K562 (cell line): ENCODE data around the gene TBCC. TPM values are rescaled to one million over a fixed set of nuclear protein-coding genes. Genes with fewer than 3 reads are reported as not detected.

Experiments used
- ATAC-seq: fragments of 200-7000 bp; cut with Tn5 transposase; 3 replicates; pipeline ENCODE4 v1.9.1; 2020; ENCODE audit warnings: moderate library complexity
- BruUV-seq: library from RNA; stranded (reverse); fragments of 400-500 nt; replicated peaks from 2 replicates; lab custom pipeline; 2021; lab: Mats Ljungman, UMichigan
- CTCF ChIA-PET: fragments of 300-600 bp; formaldehyde crosslinking; extraction: SDS; loops from one replicate; lab custom pipeline; 2021; ENCODE audit warnings: low intra/inter-chr PET ratio; lab: Yijun Ruan, JAX
- POLR2A ChIA-PET: fragments of 300-600, 350-650 bp; sonication (Branson Sonifier 250); formaldehyde crosslinking; extraction: SDS; loops from one replicate; lab custom pipeline; 2021; ENCODE audit warnings: antibody characterized with exemption, inconsistent platforms; lab: Yijun Ruan, JAX
- DNase-seq, 4 experiments: peaks; one replicate each; pipeline versions ENCODE4 v3.0.0 to v3.0.0-alpha.2; 2011 to 2018; ENCODE audit warnings: low spot score in 3 of 4, mixed read lengths in 3 of 4; ENCODE audit errors: extremely low read depth in 1 of 4
- FAIRE-seq: peaks from 2 replicates; lab custom pipeline; 2011; peaks lifted over from hg19 to GRCh38; lab: Jason Lieb, UNC
- H2AFZ ChIP-seq: 2 replicates; pipeline ENCODE4 v1.6.0; 2011; ENCODE audit warnings: low read depth, low read length, control low read depth, inconsistent platforms
- H3K27ac ChIP-seq: fragments of 200-600 bp; 3 replicates; pipeline ENCODE4 v1.8.0; 2011; ENCODE audit warnings: low read depth, mild to moderate bottlenecking, control low read depth, inconsistent platforms, low read length, moderate library complexity, mixed read lengths; ENCODE audit errors: extremely low read depth
- H3K27me3 ChIP-seq, 2 experiments: fragments of 300-600 bp in 1 of 2; 2 replicates in 1 of 2; 3 replicates in 1 of 2; pipeline versions ENCODE4 v1.6.0 to v1.8.0; 2011; ENCODE audit warnings: inconsistent platforms in 2 of 2, low read length in 2 of 2, mild to moderate bottlenecking in 1 of 2, mixed read lengths in 1 of 2, moderate library complexity in 1 of 2; ENCODE audit not compliant: control insufficient read depth in 2 of 2, insufficient read depth in 2 of 2
- H3K36me3 ChIP-seq: fragments of 300-600 bp; 3 replicates; pipeline ENCODE4 v1.8.0; 2011; ENCODE audit warnings: mild to moderate bottlenecking, low read length, inconsistent platforms; ENCODE audit not compliant: control insufficient read depth, insufficient read depth
- H3K4me1 ChIP-seq, 2 experiments: fragments of 200-600 bp in 1 of 2; replicated peaks in 1 of 2; 2 replicates in 1 of 2; 3 replicates in 1 of 2; pipeline versions ENCODE4 v1.5.1 to v1.8.0; 2011; ENCODE audit warnings: inconsistent platforms in 2 of 2, low read length in 2 of 2, mild to moderate bottlenecking in 1 of 2, mixed read lengths in 1 of 2, moderate library complexity in 1 of 2; ENCODE audit not compliant: control insufficient read depth in 2 of 2, insufficient read depth in 2 of 2
- H3K4me2 ChIP-seq: 2 replicates; pipeline ENCODE4 v1.6.1; 2011; ENCODE audit warnings: low read length, control low read depth, inconsistent platforms, mixed read lengths; ENCODE audit not compliant: insufficient read depth
- H3K4me3 ChIP-seq: fragments of 200-600 bp; sonication (generic), shearing (Covaris generic); 2 replicates; pipeline ENCODE4 v1.5.1; 2016; ENCODE audit warnings: control low read depth, inconsistent platforms
- H3K79me2 ChIP-seq: fragments of 200-600 bp; 3 replicates; pipeline ENCODE4 v1.8.0; 2011; ENCODE audit warnings: low read length, inconsistent platforms; ENCODE audit not compliant: control insufficient read depth, insufficient read depth
- H3K9ac ChIP-seq, 2 experiments: 2 replicates each; pipeline versions ENCODE4 v1.6.0 to v1.6.1; 2011; ENCODE audit warnings: low read depth in 2 of 2, low read length in 2 of 2, control low read depth in 1 of 2, inconsistent platforms in 1 of 2, mild to moderate bottlenecking in 1 of 2, mixed read lengths in 1 of 2; ENCODE audit not compliant: insufficient read depth in 1 of 2
- H3K9me1 ChIP-seq: one replicate; pipeline ENCODE4 v1.6.0; 2011; ENCODE audit warnings: inconsistent platforms, mild to moderate bottlenecking, low read length, moderate library complexity; ENCODE audit not compliant: control insufficient read depth, insufficient read depth
- H3K9me3 ChIP-seq: replicated peaks from 2 replicates; pipeline ENCODE4 v1.5.1; 2011; ENCODE audit warnings: low read depth, low read length, inconsistent platforms; ENCODE audit not compliant: control insufficient read depth, insufficient read depth
- H4K20me1 ChIP-seq: replicated peaks from 2 replicates; pipeline ENCODE4 v1.6.1; 2011; ENCODE audit warnings: low read length, inconsistent platforms, mixed read lengths; ENCODE audit not compliant: control insufficient read depth, insufficient read depth
- ATF7 ChIP-seq: fragments of 450-650 bp; IDR thresholded peaks from 2 replicates; pipeline ENCODE4 v1.7.1; 2014; ENCODE audit warnings: mild to moderate bottlenecking, moderate library complexity
- CBX8 ChIP-seq: fragments of 200-600 bp; sonication (generic); IDR thresholded peaks from 2 replicates; pipeline ENCODE4 v1.6.1; 2012; ENCODE audit warnings: borderline replicate concordance, mixed run types, low read depth, mild to moderate bottlenecking, moderate library complexity, mixed read lengths, low read length, control low read depth, inconsistent platforms; ENCODE audit not compliant: poor library complexity, severe bottlenecking; ENCODE audit errors: extremely low read depth
- ETV1 ChIP-seq: fragments of 450-650 bp; conservative IDR thresholded peaks from 2 replicates; pipeline ENCODE4 v1.6.1; 2016; ENCODE audit warnings: missing genetic modification characterization, control low read depth, low read depth, missing compliant biosample characterization
- HCFC1 ChIP-seq: IDR thresholded peaks from 2 replicates; pipeline ENCODE4 v1.6.1; 2012; ENCODE audit warnings: low read depth, low read length, improper control_type of control experiment
- LARP7 ChIP-seq: fragments of 450-650 bp; IDR thresholded peaks from 2 replicates; pipeline ENCODE4 v1.6.1; 2016
- MBD2 ChIP-seq: sonication (generic); IDR thresholded peaks from 2 replicates; pipeline ENCODE4 v1.6.1; 2016; ENCODE audit warnings: low read depth, borderline replicate concordance
- MCM3 ChIP-seq: fragments of 450-650 bp; IDR thresholded peaks from 2 replicates; pipeline ENCODE4 v1.6.1; 2016
- MXD1 ChIP-seq: fragments of 250-450 bp; sonication (Bioruptor Pico); IDR thresholded peaks from 2 replicates; pipeline ENCODE4 v1.8.0; 2021; ENCODE audit warnings: borderline replicate concordance, mild to moderate bottlenecking, moderate library complexity; ENCODE audit not compliant: poor library complexity, severe bottlenecking
- NR2C1 ChIP-seq, 2 experiments: fragments of 450-650 bp; IDR thresholded peaks; 2 replicates each; pipeline ENCODE4 v1.6.1; 2017; ENCODE audit warnings: mild to moderate bottlenecking in 2 of 2, antibody characterized with exemption in 1 of 2, inconsistent platforms in 1 of 2, missing compliant biosample characterization in 1 of 2, missing genetic modification characterization in 1 of 2
- SP1 ChIP-seq: sonication (generic); formaldehyde crosslinking; IDR thresholded peaks from 2 replicates; pipeline ENCODE4 v1.8.1; 2022; ENCODE audit warnings: mild to moderate bottlenecking, missing genetic modification reagents
- STAG1 ChIP-seq: sonication (generic); formaldehyde crosslinking; IDR thresholded peaks from 2 replicates; pipeline ENCODE4 v1.5.0; 2020; ENCODE audit warnings: missing genetic modification reagents, borderline replicate concordance
- U2AF2 ChIP-seq: fragments of 200-400 bp; formaldehyde crosslinking; optimal IDR thresholded peaks from 2 replicates; pipeline ENCODE3; 2017; ENCODE audit warnings: low read depth, mild to moderate bottlenecking, low read length
- ZBTB11 ChIP-seq, 3 experiments: fragments of 200-800 bp in 1 of 3; fragments of 250-450 bp in 1 of 3; fragments of 450-650 bp in 1 of 3; sonication (Bioruptor Pico) in 1 of 3; sonication (Bioruptor generic) in 1 of 3; formaldehyde crosslinking in 1 of 3; IDR thresholded peaks; 2 replicates each; pipeline versions ENCODE4 v1.6.1 to v1.8.0; 2016 to 2022; ENCODE audit warnings: mild to moderate bottlenecking in 2 of 3, missing genetic modification characterization in 2 of 3, missing compliant biosample characterization in 1 of 3, moderate library complexity in 1 of 3
- ZNF124 ChIP-seq: sonication (generic); formaldehyde crosslinking; IDR thresholded peaks from 2 replicates; pipeline ENCODE4 v1.8.1; 2022; ENCODE audit warnings: missing genetic modification reagents
- ZNF174 ChIP-seq: fragments of 250-450 bp; sonication (Bioruptor Pico); IDR thresholded peaks from 2 replicates; pipeline ENCODE4 v1.4.0; 2020; ENCODE audit warnings: mild to moderate bottlenecking
- ZNF695 ChIP-seq: fragments of 450-650 bp; formaldehyde crosslinking; IDR thresholded peaks from 2 replicates; pipeline ENCODE4 v1.4.0; 2020; ENCODE audit warnings: mild to moderate bottlenecking, moderate library complexity
- WGBS: fragments of 100-300 bp; shearing (Covaris generic); methylation state at CpG from one replicate; pipeline ENCODE4 v1.1.6; 2016; ENCODE audit warnings: low coverage, mixed read lengths; ENCODE audit not compliant: insufficient coverage; ENCODE audit errors: missing lambda C conversion rate; 5-methylcytosine and 5-hydroxymethylcytosine counted together
- in situ Hi-C: fragments of 300-500 bp; cut with MboI; formaldehyde crosslinking; loops from 4 replicates; pipeline ENCODE4 v1.15.0; 2018; ENCODE audit warnings: inconsistent platforms, mixed read lengths
- intact Hi-C: fragments of 100-400 bp; cut with micrococcal nuclease; formaldehyde crosslinking; loops from 2 replicates; pipeline ENCODE4 v1.14.2; 2022
- polyA plus RNA-seq, 8 experiments: library from polyadenylated mRNA; depleted of rRNA in 4 of 8; stranded (reverse) in 5 of 8; unstranded in 3 of 8; fragments of >200 nt; fragmentation: Nextera tagmentation in 2 of 8; fragmentation: Illumina TruSeq in 1 of 8; extraction: Ambion mirVana in 2 of 8; extraction: Trizol in 1 of 8; gene quantifications; 2 replicates each; pipeline versions ENCODE4 v1.2.1 to v1.2.3, GENCODE V29; 2011 to 2014; ENCODE audit warnings: inconsistent platforms in 1 of 8, missing spikeins in 1 of 8
- total RNA-seq, 7 experiments: library from RNA; depleted of rRNA in 6 of 7; stranded (reverse); fragments of >200 nt in 6 of 7; fragmentation: Illumina TruSeq in 2 of 7; extraction: Trizol in 2 of 7; gene quantifications; 2 replicates each; pipeline versions ENCODE4 v1.2.1 to v1.2.3, GENCODE V29; 2011 to 2021; ENCODE audit warnings: low replicate concordance in 1 of 7

Gene TBCC
- total and polyA plus RNA-seq, 9 of the 15 experiments (the other 6 are each of a cell fraction or from before 2014, with no cell fraction given) = 2.8 to 34.1 (median 23.3) TPM

GRCh38 chr6:42746463-42747391, 824 bp upstream of the TBCC start:
- Histone ChIP-seq H3K9me3 (no peaks in the 10 kb centered on the region), H3K4me1 (peaks cover 13 to 29% of the 10 kb centered on the region in 2 experiments), H3K79me2 (peaks cover 37% of the 10 kb centered on the region), H3K4me3 (peak overlapping the region; percentile 90), H3K27ac (peak overlapping the region; percentile 78), H3K9ac (peak overlapping the region; percentile 87 to 97), H3K36me3 (peaks cover 7% of the 10 kb centered on the region; the same call in 2 of the 3 replicates), H3K9me1 (no peaks in the 10 kb centered on the region), H3K27me3 (no peaks in the 10 kb centered on the region), H4K20me1 (peaks cover 6% of the 10 kb centered on the region), H3K4me2 (peak overlapping the region; percentile 87), H2AFZ (peak overlapping the region; percentile 80)
- BruUV-seq = no TSS peak
- ATAC-seq (peak; percentile 84), DNase-seq (peak; percentile 92 to 96 (median 95)), FAIRE-seq (no peak)
- in situ Hi-C loops = no loop called here
- under 1% methylated on average over 41 of the region's 55 CpGs for WGBS
- intact Hi-C loops = loop anchor here (1.0 to 5.0 kb wide), 4 partner anchors 36 to 184 kb away; partner anchors contain the start of genes BICRAL, RPL7L1 and UBR2
- CTCF ChIA-PET = no interaction called here
- POLR2A ChIA-PET = interaction anchor here (0.6 to 6.6 kb wide), 16 partner anchors 9 to 191 kb away, joined by 3 to 73 read pairs (median 5); partner anchors contain the start of genes BICRAL and RPL7L1
- TF ChIP-seq CBX8 = no peak
- TF ChIP-seq ATF7 = 0 out of 2 replicates have a peak, but pooled peaks have one; percentile 47
- no peak; the same call in none of the 2 replicates for TF ChIP-seq MBD2
- peak; percentile 76; the same call in 1 of the 2 replicates for TF ChIP-seq SP1 (CRISPR knock-in tag)
- no peak; the same call in 1 of the 2 replicates for TF ChIP-seq HCFC1
- TF ChIP-seq U2AF2 = no peak
- peak in 1 of 3 experiments; percentile 45; a peak in 1 of 6 replicates for TF ChIP-seq ZBTB11 (CRISPR knock-in tag; IDR thresholded peaks at IDR 0.05)
- TF ChIP-seq LARP7 = no peak
- no peak for TF ChIP-seq MCM3
- TF ChIP-seq ZNF174 (CRISPR knock-in tag) = no peak
- TF ChIP-seq MXD1 = no peak
- TF ChIP-seq NR2C1 (IDR thresholded peaks at IDR 0.05) = peak; percentile 36; the same call in 1 of the 2 replicates
- TF ChIP-seq NR2C1 (tag; IDR thresholded peaks at IDR 0.05) = peak; percentile 58; the same call in 1 of the 2 replicates
- 0 out of 2 replicates have a peak, but pooled peaks have one; percentile 42 for TF ChIP-seq STAG1
- no peak for TF ChIP-seq ZNF695 (CRISPR knock-in tag)
- peak; percentile 68 for TF ChIP-seq ETV1 (tag)
- no peak for TF ChIP-seq ZNF124 (CRISPR knock-in tag)
